Dermis blood vessel endothelial cell (primary cell): Measurements from ENCODE around the gene DCDC2C. TPM values are rescaled to one million over a fixed set of nuclear protein-coding genes. Genes with fewer than 3 reads are reported as not detected.

Source experiments
- DNase-seq: peaks from one replicate; pipeline ENCODE4 v3.0.0; 2010
- total RNA-seq: library from RNA; depleted of rRNA; stranded (reverse); fragments of >200 nt; gene quantifications from 2 replicates; pipeline ENCODE4 v1.2.3, GENCODE V29; 2014

DCDC2C gene
- total RNA-seq, 1 donor from 2014 or later = under 0.01 TPM

- DNase-seq = no peak
Measured at GRCh38 chr2:3747032-3747654, 43.8 kb downstream of the DCDC2C start.

GRCh38 chr2:3747826-3748225 is 44.5 kb downstream of the DCDC2C start:
- DNase-seq = no peak

GRCh38 chr2:3749201-3749600 is 45.8 kb downstream of the DCDC2C start:
- DNase-seq = no peak

GRCh38 chr2:3751251-3751650 is 47.9 kb downstream of the DCDC2C start:
- DNase-seq = no peak

- no peak for DNase-seq
Measured at GRCh38 chr2:3751806-3752205, 48.4 kb downstream of the DCDC2C start.

GRCh38 chr2:3752376-3752775 is 49.0 kb downstream of the DCDC2C start:
- DNase-seq = no peak

- DNase-seq = no peak
Measured at GRCh38 chr2:3753561-3753960, 50.2 kb downstream of the DCDC2C start.

GRCh38 chr2:3754280-3754679 is 50.9 kb downstream of the DCDC2C start:
- no peak for DNase-seq

GRCh38 chr2:3754795-3755194 is 51.4 kb downstream of the DCDC2C start:
- DNase-seq = no peak

GRCh38 chr2:3755277-3755676 is 51.9 kb downstream of the DCDC2C start:
- no peak for DNase-seq

GRCh38 chr2:3756306-3756705 is 52.9 kb downstream of the DCDC2C start:
- no peak for DNase-seq

- DNase-seq = no peak
Measured at GRCh38 chr2:3758906-3759305, 55.5 kb downstream of the DCDC2C start.

GRCh38 chr2:3759331-3759730 is 56.0 kb downstream of the DCDC2C start:
- DNase-seq = no peak

- no peak for DNase-seq
Measured at GRCh38 chr2:3759761-3760160, 56.4 kb downstream of the DCDC2C start.

- no peak for DNase-seq
Measured at GRCh38 chr2:3761272-3761671, 57.9 kb downstream of the DCDC2C start.

GRCh38 chr2:3762771-3763447 is 59.5 kb downstream of the DCDC2C start:
- no peak for DNase-seq

- DNase-seq = no peak
Measured at GRCh38 chr2:3766824-3767223, 63.4 kb downstream of the DCDC2C start.

GRCh38 chr2:3768960-3769765 is 65.8 kb downstream of the DCDC2C start:
- DNase-seq = no peak

GRCh38 chr2:3769766-3770165 is 66.4 kb downstream of the DCDC2C start:
- no peak for DNase-seq

- no peak for DNase-seq
Measured at GRCh38 chr2:3770724-3771415, 67.5 kb downstream of the DCDC2C start.

- DNase-seq = no peak
Measured at GRCh38 chr2:3771576-3771975, 68.2 kb downstream of the DCDC2C start.

GRCh38 chr2:3774336-3774735 is 71.0 kb downstream of the DCDC2C start:
- DNase-seq = no peak

- DNase-seq = no peak
Measured at GRCh38 chr2:3776311-3776710, 72.9 kb downstream of the DCDC2C start.
